Fibroblast of the aortic adventitia (primary cell): Measurements from ENCODE around the gene KDM4C. TPM values are rescaled to one million over a fixed set of nuclear protein-coding genes. Genes with fewer than 3 reads are reported as not detected.
"Not testable (repeated sequence)": the region's sequence is repeated elsewhere in the genome, so short reads cannot be mapped to it uniquely, and the experiment has no call there.

Source experiments
- DNase-seq: peaks from one replicate; pipeline ENCODE4 v3.0.0-alpha.2; 2010; ENCODE audit warnings: low read depth
- H3K4me3 ChIP-seq: 2 replicates; pipeline ENCODE4 v1.5.1; 2011; ENCODE audit warnings: low read depth, mild to moderate bottlenecking, control low read depth, low read length, moderate library complexity
- total RNA-seq: library from RNA; depleted of rRNA; stranded (reverse); fragments of >200 nt; gene quantifications from 2 replicates; pipeline ENCODE4 v1.2.3, GENCODE V29; 2012; ENCODE audit warnings: low replicate concordance
- TF ChIP-seq, protein P1 (sequence below): IDR thresholded peaks from 2 replicates; pipeline ENCODE4 v1.5.1; 2011; ENCODE audit warnings: mild to moderate bottlenecking, low read length, control low read depth, inconsistent platforms; ENCODE audit not compliant: insufficient read depth

KDM4C gene
- 18.3 and 25.1 TPM in 2 replicates for total RNA-seq

DNA sequence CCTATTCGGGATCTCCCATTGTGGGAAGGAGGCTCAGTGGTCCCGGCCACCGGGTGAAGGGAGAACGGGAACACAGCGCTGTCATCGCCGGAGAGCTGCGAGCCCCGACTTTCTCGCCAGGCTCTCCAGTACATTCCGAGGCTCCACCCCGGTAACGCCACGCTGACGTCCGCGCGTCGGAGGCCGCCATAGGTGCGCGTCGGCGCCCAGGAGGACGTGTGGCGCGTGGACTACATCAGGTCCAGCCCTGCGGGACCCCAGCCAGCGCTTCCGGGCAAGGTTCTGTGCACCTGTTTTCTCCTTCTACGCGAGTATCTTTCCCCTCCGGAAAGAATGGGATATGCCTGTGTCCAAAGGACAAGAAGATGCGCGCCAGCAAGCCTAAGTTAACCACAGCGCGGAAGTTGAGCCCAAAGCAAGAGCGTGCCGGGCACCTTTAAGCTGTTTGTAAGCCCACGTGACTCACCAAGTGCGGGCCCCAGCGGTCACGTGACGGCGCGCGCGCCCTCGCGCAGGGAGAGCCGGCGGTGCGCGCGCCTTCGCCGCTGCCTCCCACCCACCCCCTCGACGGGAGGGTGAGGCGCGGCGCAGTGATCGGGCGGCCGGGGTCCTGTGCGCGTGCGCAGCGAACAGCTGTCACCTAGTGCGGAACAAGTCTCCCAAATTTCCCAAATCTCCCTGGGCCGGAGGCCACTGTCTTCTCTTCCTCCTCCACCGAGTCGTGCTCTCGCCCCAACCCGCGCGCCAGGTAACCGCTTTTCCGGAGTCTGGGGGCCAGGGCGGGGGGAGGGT lies at the start of gene KDM4C:
TSS of gene KDM4C (plus strand) at position 518 of the 792 bp plus-strand sequence. CDS start 35,016 bp downstream, outside the sequence.
- TF ChIP-seq, protein P1, sequence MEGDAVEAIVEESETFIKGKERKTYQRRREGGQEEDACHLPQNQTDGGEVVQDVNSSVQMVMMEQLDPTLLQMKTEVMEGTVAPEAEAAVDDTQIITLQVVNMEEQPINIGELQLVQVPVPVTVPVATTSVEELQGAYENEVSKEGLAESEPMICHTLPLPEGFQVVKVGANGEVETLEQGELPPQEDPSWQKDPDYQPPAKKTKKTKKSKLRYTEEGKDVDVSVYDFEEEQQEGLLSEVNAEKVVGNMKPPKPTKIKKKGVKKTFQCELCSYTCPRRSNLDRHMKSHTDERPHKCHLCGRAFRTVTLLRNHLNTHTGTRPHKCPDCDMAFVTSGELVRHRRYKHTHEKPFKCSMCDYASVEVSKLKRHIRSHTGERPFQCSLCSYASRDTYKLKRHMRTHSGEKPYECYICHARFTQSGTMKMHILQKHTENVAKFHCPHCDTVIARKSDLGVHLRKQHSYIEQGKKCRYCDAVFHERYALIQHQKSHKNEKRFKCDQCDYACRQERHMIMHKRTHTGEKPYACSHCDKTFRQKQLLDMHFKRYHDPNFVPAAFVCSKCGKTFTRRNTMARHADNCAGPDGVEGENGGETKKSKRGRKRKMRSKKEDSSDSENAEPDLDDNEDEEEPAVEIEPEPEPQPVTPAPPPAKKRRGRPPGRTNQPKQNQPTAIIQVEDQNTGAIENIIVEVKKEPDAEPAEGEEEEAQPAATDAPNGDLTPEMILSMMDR, result no peak
- DNase-seq, result peak; percentile 93
- H3K4me3 ChIP-seq, result peak within 1 kb of the TSS; percentile 92

DNA sequence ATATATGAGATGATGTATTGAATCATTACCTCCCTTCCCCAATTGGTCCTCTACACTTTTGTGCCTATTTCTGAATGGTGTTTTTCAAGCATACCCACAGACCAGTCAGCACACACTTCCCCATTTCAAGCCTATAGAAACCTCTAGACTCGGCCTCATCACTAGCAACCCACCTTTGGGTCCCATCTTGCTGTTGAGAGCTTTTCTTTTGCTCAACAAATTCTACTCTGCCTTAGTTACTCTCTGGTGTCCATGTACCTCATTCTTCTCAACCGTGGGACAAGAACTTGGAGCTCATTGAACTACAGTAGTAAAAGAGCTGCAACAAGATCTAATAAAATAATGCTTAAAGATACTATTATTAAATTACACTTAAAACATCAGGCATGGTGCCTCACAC lies 49.0 kb upstream of the KDM4C start:
- DNase-seq, result no peak
- TF ChIP-seq, protein P1, result no peak
- H3K4me3 ChIP-seq, result no peak overlapping the region

DNA sequence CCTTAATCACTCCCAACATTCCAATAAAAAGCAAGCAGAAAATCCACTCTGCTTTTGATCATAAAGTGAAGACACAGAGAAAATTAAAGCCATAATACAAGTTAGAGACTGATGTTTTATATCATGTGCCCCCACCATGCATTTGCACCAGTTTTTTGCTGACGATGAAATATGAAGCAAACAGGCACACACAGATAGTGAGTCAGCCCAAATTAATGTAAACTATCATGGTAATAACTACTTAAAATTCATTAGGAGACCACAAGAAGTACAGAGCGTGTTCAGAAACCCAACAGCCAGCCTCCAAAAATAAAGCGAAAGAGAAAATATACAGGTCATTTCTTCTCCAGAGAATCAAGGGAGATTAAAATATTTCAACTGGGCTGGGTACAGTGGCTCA lies 46.4 kb upstream of the KDM4C start:
- TF ChIP-seq, protein P1, result no peak
- H3K4me3 ChIP-seq, result no peak overlapping the region
- peak; percentile 19 for DNase-seq

DNA sequence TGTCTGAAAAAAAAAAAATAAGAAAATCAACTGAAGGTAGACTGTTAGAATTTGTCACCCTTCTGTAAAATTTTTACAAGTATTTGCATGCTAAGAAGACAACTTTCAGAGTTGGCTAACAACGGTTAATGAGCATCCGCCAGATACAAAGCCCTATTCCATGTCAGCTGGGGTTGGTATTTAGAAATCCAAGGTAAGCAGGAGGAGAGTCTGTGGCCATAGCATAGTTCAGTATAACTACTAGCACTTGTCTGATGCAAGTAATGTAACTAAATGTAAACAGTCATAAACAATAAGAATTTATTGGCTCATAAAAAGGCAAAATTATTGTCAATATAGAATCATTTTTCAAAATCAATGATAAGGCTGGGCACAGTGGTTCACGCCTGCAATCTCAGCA lies 45.7 kb upstream of the KDM4C start:
- TF ChIP-seq, protein P1, result no peak
- no peak overlapping the region for H3K4me3 ChIP-seq
- DNase-seq, result no peak

DNA sequence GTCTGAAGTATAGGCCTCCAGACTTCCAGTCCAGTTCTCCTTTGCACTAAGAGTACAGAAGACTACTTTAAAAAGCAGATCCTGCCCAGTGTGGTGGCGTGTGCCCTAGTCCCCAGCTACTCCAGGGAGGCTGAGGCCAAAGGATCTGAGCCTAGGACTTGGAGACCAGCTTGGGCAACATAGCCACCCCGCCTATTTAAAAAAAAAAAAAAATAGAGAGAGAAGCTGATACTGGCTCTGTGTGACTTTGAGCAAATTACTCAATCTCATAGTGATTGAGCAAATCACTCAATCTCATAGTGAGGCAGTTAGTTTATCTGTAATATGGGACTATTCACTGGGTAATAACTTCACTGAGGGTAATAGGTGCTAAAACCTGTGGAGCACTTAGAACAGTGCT lies 43.6 kb upstream of the KDM4C start:
- no peak overlapping the region for H3K4me3 ChIP-seq
- TF ChIP-seq, protein P1, result no peak

DNA sequence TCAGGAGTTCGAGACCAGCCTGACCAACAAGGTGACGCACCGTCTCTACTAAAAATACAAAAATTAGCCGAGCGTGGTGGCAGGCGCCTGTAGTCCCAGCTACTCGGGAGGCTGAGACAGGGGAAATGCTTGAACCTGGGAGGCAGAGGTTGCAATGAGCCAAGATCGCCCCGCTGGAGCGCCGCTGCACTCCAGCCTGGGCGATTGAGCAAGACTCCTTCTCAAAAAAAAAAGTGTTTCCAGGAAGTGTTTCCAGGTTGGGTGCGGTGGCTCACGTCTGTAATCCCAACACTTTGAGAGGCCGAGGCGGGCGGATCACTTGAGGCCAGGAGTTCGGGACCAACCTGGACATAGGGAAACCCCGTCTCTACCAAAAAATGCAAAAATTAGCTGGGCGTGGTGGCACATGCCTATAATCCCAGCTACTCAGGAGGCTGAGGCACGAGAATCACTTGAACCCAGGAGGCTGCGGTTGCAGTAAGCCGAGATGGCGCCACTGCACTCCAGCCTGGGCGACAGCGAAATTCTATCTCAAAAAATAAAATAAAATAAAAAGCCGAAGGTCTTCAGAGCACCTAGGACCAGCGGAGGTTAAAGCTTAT lies 42.5 kb upstream of the KDM4C start:
- not testable (repeated sequence) for DNase-seq, H3K4me3 ChIP-seq

More for the DNA sequence above, 43.6 kb upstream of the KDM4C start:
- DNase-seq, result no peak
